IPS DF 4.7 (cell line): Measurements from ENCODE around the gene FMOD.

Source experiments
- DNase-seq: peaks from one replicate; pipeline ENCODE4 v3.0.0-alpha.2; 2013; ENCODE audit warnings: low spot score; ENCODE audit errors: extremely low read depth

FMOD gene

DNA sequence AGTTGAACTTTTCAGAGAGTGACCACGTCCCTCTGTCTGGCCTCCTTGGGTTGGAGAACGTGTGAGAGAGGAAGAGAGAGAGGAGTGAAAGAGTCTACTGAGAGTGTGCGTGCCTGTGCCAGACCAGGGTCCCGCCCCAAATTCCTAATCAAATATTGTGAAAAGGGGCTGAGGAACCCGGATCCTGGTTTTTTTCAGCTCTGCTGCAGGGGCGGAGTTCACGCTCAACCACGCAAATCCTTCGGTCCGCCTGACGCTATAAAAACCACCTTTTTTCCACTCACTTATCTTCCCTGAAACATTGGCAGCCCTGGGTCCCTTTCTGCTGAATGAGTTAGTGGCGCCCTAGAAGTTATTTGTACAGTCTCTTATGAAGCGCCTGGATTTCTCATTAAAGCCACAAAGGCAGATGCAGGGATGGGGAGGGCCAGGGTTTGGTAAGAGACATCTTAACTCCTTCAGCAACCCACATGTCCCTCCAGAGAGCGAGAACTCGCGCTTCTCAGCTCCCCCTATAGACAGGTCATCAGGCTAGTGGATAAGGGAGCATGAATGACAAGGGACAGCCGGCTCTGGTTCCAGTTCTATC, at the start of gene FMOD:
TSS of gene FMOD (minus strand) at position 86 of the 589 bp plus-strand sequence. CDS start 2,852 bp downstream, outside the sequence.
- no peak for DNase-seq

DNA sequence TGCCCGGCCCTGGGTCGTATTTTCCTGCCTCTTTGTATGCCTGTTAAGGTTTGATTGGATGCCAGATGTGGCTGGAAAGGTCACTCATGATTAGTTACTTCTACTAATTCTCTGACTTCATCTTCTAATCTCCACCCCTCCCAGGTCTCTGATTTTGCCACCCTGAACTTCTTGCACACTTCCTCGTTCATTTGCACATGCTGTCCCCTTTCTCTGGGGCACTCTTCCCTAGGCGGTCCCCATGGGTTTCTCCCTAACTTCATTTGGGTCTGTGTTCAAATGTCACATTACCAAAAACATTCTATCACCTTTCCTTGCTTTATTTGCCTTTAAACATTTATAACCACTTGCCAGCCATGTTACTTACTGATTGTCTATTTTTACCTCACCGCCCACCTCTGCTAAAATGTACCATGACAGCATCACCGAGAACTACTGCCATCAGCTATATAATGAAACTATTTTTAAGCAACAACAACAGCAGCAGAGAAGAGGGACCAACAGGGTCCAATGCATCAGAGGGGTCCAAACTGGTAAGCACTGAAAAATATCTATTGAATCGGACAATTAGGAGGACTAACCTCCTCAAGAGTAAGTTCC, 45.8 kb upstream of the FMOD start:
- no peak for DNase-seq

DNA sequence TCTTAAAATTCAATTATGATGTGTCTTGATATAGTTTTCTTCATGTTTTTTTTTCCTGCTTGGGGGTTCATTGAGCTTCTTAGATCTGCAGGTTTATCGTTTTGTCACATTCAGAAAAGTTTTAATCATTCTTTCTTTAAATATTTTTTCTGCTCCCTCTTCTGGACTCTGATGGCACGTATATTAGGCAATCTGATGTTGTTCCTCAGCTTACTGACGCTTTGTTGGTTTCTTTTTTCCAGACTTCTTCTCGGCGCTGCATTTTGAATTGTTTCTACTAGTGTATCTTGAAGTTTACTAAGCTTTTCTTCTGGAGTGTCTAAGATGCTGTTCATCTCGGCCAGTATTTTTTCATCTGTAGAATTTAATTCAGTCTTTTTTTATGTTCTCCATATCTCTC, 44.8 kb upstream of the FMOD start:
- no peak for DNase-seq

DNA sequence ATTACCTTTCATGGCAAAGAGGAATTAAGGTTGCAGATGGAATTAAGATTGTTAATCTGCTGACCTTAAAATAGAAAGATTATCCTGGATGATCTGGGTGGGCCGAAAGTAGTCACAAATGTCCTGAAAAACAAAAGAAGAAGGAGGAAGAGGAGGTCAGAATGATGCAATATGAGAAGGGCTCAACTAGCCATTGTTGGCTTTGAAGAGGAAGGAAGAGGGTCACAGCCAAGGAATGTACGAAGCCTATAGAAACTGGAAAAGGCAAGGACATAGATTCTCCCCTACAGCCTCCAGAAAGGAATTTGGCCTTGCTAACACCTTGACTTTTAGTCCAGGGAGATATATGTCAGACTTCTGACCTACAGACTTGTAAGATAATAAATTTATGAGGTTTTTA, 39.4 kb upstream of the FMOD start:
- DNase-seq = no peak

DNA sequence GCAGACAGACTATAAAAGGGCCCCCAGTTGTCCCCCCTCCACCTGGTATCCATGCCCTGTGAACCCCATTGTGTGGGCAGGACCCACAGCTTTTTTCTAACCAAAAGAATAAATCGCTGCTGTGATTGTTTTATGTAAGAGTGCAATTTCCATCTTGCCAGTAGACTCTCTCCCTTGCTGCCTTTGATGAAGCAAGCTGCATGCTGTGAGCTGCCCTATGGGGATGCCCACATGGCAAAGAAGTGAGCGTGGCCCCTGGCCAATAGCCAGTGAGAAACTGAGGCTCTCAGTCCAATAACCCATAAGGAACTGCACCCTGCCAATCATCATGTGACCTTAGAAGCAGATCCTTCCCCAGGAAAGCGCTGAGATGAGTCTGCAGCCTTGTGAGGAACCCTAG, 37.8 kb upstream of the FMOD start:
- DNase-seq = no peak

DNA sequence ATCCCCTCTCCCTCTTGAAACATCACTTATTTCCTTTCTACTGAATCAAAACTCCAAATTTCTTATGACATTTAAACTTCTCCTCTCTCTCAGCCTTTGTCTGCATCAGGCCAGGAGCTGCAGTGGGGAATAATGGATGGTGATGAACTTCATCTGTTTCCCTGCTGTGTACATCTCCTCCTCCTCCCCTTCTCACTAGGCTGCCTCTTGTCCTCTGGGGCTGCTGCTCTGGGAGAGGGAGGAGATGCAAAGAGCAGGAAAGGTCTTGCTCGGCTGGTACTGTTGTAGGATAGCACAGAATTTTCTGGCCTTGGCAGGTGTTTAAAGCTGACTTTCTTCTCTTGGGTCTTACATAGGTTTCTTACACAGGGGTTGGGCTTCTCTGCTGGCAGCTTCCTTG, 31.1 kb upstream of the FMOD start:
- DNase-seq = no peak

DNA sequence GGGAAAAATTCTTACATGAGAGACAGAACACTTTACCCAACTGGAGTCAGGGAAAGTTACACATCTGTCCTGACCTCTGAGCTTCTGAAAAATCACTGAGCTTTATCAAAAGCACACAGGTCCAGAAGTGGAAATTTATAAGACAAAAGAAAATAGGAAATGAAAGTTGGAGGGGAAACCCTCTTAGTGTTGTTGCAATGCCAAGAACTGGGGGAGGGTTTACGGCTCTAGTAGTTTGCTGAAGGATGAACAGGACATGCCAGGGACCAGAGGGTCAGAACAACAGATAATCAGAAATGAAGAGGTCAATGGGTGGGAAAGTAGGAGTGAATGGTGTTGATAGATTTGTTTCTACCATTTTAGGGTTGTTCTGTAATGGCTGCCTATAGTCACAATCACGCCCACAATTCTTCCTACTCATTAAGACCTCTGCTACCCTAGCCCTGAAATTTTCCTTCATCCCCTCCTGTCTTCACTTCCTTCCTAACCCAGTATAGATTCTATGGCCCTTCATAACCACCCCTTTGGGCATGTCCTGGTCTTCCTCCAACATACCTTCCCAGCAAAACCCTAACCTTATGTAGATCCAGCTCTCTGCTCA, 30.3 kb upstream of the FMOD start:
- no peak for DNase-seq

DNA sequence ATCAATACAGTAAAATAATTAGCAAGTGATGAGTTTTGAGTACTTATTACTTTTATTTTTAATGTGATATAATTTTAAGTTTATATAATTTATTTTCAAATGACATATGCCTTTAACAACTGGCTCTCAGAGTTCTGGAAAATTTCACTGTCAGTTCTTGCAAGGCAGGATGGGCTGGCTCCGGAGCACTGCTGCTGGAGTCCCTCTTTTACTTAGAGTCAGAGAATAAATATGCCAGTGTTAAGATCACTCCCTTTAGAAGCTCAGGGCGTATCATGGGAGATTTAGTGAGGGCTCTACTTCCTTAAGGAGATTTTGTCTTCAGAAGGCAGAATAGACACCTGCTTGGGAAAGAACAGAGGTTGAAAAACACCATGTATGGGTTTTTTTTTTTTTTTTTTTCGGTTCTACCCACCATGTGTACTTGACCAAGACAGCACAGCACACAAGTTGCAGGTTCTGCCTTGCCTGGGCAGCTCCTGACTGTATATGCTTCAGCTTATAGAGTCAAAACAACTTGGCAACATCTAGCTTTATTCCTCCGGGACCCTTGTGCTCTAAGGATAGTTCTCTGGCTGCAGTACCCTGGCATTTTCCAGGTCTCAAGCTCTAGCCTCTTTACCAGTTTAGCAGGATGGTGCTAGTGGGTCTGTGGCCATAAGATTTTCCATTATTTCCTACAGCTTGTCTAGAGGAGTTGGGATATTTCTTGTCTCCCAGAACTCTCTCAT, 29.7 kb upstream of the FMOD start:
- no peak for DNase-seq

DNA sequence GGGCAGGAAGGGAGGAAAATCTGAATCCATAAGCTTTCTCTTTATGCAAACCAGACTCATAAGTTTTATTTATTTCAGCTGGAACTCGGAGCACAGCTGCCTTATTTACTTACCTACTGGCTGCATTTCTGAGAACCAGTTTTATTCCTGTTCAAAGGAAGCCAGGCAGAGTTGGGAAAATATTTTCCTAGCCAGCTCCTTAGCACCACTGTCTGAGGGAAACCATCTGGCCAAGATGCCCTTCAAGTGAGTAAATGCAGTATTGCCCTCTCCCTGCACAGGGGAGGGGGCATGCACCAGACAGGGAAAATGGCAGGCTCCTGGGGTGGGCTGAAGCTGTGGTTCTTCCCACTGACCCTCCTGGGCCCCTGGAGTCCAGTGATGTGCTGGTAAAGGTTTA, 28.9 kb upstream of the FMOD start:
- no peak for DNase-seq

DNA sequence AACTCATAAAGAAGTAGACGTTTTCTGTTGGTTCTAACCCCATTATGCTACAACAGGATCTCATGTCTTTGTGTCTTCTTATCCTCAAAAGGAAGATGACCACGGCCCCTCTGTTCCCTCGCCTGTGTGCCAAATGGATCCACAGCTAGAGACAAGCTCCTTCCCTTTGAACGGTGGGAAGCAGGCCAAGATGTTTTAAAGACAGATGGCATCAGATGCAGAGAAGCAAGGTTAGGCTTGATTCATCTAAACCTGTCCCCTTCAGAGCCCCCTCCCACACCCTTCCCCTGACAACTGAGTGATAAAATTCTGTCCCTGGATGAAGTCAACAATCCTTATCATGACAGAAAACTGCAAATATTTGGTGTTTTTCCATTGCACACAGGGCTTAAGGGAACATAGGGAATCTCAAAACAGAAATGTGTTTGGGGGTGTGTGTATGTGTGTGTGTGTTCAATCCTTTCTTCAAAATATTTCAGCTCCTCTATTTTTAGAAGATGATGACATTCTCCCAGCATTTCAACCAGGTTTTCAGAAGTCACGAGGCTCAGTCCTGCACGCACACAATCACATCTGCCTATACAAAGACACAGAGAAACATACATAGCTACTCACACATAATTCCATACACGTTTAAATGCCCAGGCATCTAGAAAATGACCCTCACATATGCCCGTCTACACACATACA, 27.8 kb upstream of the FMOD start:
- no peak for DNase-seq

DNA sequence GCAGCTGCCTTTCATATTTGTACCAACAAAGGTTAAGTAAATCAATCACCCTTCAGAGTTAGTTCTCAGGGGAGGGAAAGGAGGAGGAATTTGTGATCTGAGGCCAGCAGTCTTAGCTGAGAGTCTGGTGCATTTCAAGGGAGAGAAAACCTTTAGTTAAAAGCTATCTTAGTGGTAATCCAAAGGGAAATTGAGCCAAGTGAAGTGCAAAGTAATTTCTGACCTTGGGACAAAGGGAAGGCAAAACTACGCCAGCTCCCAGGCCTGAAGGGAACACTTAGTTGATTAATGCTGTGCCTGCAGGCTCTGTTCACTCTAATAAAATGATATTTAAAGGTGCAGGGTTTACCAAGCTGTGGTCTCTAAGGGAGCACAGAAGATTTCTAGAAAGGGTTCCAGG, 23.1 kb upstream of the FMOD start:
- DNase-seq = no peak

DNA sequence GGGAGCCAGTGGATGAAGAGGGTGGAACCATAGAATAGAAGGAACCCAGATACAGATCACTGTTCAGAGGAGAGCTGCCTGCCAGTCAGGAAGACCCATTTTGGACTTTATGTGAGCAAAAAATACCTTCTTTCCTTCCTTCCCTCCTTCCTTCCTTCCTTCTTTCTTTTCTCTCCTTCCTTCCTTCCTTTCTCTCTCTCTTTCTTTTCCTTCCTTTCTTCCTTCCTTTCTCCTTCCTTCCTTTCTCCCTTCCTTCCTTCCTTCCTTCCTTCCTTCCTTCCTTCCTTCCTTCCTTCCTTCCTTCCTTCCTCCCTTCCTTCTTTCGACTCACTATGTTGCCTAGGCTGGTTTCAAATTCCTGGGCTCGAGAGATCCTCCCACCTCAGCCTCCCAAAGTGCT, 22.1 kb upstream of the FMOD start:
- no peak for DNase-seq

DNA sequence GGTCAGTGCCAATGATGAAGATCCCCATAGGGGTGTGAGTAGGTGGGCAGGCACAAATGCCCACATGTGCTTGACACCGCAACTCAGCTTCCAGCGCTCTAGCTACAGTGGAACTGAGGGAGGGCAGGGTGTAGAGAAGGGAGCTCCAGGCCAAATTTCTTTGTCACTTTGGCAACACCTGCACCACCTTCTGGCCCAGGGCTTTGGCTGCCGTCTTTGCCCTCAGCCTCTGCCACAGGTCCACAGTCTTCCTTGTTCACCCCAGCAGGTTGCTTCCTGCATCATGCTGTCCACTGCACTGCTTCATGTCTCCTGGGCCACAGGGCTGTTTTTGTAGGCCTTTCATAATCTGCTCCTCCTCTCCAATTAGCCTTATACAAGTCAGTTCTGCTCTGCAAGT, 20.4 kb upstream of the FMOD start:
- DNase-seq = no peak

DNA sequence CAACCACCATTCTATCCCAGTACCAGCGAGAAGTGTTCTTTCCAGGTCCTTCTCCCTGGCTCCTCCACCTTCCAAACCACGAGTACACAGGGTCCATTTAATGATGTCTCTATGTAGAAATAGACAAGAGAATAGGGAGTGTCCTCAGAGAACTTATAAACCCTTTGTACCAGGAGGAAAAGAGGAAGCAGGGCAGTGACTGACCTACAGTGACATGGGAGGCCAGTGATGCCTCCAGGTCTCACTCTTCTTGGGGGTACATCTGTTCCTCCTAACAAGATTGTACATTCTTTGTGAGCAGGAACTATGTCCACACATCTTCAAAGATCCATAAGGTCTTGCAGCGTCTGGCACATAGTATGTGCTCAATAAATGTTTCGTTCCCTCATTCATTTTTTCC, 18.7 kb upstream of the FMOD start:
- DNase-seq = no peak

DNA sequence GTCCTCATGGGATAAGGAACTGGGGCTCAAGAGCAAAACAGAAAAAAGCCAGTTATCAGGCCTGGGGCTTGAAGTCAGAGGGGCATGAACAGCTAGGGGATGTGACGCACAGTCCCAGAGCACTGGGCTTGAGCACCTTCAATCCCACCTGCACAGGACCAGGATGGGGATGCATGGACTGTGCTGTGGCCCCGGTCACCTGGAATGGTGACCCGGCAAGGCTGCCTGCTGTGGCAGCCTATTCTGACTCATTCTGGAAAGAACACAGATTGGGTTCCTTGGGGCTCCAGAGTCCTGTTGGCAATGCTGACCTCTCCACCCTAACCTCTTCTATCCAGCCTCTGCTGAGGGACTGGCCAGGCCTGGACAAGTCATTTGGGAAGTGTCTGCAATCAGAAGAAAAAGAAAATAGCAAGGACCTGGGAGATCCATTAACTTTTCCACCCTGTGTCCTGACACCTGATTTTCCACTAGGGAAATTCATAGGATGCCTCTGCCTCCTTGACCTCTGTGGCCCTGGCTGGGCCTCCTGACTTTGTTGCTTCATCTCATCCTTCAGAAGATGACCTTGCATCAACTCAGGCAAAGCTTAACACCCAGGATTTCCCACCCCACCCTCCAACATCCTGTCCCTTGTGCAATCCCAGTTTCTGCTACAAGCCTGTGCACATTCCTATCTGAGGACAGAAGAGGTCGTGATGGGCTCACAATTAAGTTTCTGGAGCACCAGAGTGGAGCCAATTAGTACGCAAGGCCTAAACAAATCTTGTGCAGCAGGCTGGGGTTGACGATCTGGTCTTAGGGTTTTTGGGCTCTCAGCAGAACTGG, 17.9 kb upstream of the FMOD start:
- DNase-seq = no peak

DNA sequence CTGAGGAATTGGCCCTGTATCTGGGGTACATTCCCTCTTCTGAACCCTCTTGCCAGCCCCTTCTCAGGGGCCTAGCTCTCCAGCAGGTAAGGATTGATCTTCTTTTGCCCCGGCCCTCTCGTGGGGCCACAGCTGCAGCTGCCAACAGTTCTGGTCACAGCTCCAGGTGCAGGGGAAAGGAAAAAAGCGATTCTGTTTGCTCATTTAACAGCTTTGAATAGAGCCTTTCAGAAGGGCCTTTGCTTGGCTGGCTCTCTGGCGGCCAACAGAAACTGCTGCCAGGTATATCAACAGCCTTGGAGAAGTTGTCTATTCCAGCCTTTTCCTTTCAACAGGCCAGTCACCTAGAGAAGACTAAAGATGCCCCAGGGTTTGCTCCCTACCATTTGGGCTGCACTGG, 16.1 kb upstream of the FMOD start:
- no peak for DNase-seq

DNA sequence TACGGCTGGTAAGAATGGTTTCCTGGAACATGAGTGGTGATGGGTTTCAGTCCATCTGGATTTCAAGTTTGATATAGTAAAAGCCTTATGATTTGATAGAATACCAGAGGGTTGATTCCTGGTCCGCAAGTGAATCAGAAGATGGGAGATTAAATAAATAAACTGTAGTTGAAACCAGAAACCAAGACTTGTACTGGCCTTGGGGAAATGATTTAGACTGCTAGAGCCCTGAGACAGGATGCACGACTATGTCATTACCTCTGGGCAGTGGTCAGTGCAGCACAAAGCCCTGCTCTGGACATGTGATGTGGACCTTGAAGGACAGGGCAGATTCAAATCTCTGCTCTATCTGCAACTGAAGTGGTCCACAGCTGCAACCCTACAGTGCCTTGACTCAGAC, 15.6 kb upstream of the FMOD start:
- DNase-seq = no peak

DNA sequence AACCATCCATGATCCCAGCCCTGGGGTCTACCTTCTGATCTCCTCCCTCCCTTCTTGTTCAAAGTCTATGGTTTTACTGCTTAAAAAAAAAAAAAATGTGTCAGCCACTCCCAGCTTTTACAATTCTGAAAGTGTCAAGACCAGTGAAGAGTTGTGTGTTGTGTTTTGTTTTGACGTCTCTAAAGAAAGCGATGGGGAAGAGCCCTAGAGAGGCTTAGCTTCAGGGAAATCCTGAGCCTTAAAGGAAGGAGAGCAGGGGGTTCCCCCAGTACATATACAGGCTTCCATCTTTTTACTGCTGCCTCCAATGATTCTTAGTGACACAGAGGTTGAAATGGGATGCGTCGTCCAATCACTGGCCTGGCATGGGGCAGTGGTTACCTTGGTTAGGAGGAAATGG, 13.9 kb upstream of the FMOD start:
- DNase-seq = no peak

DNA sequence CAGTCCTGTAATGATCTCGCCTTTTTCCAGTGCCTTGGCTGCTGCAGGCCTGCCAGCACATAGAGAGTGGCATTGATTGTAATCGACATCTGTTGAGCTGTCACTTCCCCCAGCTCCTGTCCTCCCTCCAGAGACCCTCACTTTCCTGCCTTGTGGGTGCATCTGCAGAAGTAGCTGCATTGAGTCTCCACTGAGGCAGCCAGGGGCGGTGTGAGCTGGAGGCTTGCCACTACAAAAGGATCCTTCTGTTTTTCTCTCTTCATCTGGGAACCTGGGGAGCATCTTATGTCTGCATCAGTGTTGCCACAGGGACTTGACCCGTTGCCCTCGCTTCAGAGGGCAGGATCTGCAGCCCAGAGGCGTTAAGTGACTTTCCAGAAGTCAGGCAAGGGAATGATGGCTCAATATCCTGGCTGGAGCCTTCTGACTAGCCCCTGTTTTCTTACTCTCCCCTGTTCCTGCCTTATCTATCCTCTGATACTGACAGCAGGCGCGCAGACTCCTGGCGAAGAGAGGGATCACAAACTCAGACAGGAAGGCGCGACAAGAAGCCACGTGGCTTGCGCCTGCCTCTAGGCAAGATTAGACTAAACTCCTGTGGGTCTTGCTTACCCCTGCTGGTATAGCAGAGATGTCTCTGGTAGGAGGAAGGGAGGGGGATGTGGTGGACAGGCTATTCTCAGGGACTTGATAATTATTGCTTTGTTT, 13.3 kb upstream of the FMOD start:
- no peak for DNase-seq

DNA sequence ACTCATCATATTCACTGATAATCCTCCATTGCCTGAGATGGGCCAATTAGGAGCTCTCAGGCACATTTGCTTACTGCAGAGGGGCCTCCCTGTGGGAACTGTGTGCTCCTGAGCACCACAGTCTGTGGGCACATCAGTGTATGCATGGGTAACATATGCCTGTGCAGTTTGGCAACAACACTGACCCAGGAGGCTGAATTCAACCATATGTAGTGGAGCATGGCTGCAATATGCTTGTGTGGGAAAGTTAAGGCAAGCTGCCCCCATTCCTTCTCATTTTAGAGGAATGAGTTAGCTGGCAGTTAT, 11.8 kb upstream of the FMOD start:
- DNase-seq = no peak
